ENCODE measurements around the gene LHFPL6.

LHFPL6 gene

DNA sequence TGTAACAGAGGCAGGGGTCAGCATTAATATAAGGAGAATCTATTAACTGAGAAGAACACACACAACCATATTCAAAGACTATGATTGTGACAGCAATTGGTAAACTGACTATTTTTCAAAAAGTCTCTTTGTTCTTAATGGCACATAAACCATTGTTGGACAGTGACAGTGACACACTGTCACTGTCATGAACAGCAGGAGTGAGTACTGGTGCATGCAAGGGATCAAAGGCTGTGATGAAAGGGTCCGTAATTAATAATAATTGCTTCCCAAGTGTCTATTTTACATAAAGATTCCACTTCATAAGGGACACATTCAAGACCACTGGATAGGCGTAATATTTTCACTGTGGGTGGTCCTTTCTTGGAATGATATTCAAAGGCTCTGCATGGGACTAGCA lies 50.7 kb downstream of the LHFPL6 start:
- no peak for DNase-seq

GRCh38 chr13:39550931-39551330 lies 52.1 kb downstream of the LHFPL6 start:
- DNase-seq, result no peak

DNA sequence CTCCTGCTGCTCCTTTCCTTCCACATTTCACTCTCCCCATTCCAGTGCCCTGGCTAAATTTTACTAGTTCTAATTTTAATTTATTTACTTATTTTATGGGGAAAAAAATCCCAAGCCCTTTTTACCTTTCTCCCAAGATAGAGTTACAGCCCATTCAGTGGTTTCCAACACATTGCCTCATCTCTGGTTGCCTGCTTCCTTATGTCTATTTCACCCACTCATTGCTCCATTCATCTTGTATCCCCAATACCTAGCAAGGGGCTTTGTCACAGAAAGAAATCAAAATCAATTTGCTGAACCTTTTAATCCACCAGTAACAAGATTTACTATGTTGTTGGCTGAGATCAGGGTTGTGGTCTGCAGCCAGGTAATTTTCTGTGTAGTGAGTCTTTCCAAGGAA lies 55.9 kb downstream of the LHFPL6 start:
- DNase-seq, result no peak

GRCh38 chr13:39542361-39542760 lies 60.6 kb downstream of the LHFPL6 start:
- no peak for DNase-seq

DNA sequence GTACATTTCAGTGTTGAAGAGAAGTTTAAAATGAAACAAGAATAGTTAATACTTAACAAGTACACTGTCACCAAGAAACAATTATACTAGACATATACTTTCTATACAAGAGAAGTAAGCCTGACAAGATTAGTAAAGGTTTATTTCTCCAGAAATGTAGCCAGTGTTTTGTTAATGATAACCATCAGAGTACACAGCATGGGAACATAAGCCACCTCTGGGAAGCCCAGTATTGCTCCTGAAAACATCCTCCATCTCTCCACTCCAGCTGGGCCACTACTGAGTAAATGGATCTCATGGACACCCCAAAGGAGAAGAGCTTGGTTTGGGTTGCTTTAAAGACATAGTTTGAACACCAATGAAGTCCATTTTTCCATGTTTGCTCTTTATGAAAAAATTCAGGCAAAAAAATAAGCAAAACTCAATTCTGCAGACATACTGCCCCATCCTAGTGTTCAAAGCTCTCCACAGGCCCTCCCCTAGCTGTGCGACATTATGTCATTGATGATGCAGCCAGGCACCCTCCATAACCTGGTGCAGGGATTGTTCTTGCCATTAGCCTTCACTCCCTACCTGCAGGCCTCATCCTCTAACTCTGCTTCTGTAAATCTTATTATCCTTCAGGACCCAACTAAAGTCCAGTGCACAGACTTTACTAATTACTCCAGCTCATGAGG lies 61.9 kb downstream of the LHFPL6 start:
- no peak for DNase-seq

GRCh38 chr13:39538816-39539790 lies 63.9 kb downstream of the LHFPL6 start:
- DNase-seq, result no peak

- no peak for DNase-seq
These were observed 66.1 kb downstream of the LHFPL6 start for GRCh38 chr13:39536906-39537305.

DNA sequence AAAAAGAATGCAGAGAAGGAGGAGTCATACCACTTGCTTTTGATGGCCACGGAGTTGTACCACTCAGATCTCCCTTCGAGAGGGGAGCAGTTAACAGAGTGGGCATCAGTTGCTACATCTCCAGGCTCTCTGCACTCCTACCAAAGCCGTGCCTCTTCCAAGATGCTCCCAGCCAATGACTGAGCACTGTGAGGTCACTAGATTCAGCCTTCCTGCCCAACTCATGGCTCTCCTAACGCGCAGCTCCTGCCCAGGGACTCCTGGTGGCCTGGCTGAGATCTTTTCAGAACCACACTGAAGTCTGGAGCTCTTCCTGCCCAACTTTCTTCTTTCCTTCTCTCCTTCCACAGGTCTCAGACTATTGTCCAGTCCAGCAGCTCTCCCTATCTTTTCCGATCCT lies 66.7 kb downstream of the LHFPL6 start:
- no peak for DNase-seq

GRCh38 chr13:39533651-39534150 lies 69.3 kb downstream of the LHFPL6 start:
- DNase-seq, result no peak

- no peak for DNase-seq
These were observed 71.3 kb downstream of the LHFPL6 start for GRCh38 chr13:39531646-39532045.

GRCh38 chr13:39530916-39531315 lies 72.1 kb downstream of the LHFPL6 start:
- no peak for DNase-seq

- DNase-seq, result no peak
These were observed 74.4 kb downstream of the LHFPL6 start for GRCh38 chr13:39528661-39528980.

GRCh38 chr13:39527961-39528660 lies 74.9 kb downstream of the LHFPL6 start:
- no peak for DNase-seq

DNA sequence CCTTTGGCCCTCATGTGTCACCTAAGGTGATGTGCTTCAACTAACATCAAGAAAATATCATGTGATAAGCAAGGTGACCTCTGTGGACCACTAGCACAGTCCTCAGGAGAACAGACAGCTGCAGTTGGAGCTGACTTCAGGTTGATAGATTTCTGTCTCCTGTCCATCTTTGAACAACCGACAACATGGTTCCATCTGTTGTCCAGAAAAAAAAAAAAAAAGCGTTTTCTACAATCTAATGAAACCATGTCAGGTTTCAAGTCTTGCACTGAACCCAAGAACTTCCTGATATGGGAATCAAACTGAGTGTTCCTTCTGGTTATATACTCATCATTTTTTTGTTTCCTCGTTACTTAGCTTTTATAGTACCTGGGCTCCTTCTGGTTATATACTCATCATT lies 75.7 kb downstream of the LHFPL6 start:
- DNase-seq, result no peak

- no peak for DNase-seq
These were observed 76.5 kb downstream of the LHFPL6 start for GRCh38 chr13:39526499-39526898.

- DNase-seq, result no peak
These were observed 77.5 kb downstream of the LHFPL6 start for GRCh38 chr13:39525506-39525905.

- DNase-seq, result no peak
These were observed 78.2 kb downstream of the LHFPL6 start for GRCh38 chr13:39524795-39525194.

GRCh38 chr13:39522329-39522728 lies 80.7 kb downstream of the LHFPL6 start:
- no peak for DNase-seq

DNA sequence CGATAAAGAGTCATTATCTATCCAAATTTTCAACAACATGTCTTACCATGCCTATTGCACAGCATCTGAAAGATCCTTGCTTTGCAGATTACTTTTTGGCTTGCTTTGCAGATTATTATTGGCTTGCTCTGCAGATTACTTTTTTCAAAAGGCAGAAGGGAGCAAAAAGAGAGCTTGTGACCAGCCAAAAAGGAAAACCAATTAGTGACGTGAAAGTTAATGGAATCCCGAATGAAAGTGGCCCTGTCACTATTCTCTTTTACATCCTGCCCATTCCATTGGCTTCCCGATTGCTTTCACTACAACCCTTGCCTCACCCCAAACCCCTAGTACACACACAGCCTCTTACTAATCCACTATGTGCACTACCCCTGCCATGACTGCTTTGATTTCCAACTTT lies 81.3 kb downstream of the LHFPL6 start:
- DNase-seq, result no peak

DNA sequence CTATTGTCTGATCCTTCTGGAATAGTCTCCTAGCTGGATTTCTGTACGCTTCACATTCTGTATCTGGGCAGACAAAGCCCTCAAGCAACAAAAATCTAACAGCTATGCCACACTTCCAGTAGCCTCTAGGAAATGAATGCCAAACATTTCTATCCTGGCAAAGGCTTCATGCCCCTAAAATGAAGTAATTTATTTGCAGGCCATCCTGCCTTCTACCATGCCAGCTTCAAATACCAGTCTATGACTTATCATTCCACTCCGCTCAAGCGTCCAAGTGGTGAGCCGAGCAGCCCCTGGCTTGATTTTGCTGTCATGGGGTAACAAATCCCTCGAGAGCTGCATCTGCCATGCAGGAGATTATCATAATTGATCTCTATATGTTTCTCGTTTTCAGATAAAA lies 86.9 kb downstream of the LHFPL6 start:
- DNase-seq, result no peak

GRCh38 chr13:39515224-39515714 lies 87.7 kb downstream of the LHFPL6 start:
- no peak for DNase-seq

- no peak for DNase-seq
These were observed 90.3 kb downstream of the LHFPL6 start for GRCh38 chr13:39512687-39513086.

DNA sequence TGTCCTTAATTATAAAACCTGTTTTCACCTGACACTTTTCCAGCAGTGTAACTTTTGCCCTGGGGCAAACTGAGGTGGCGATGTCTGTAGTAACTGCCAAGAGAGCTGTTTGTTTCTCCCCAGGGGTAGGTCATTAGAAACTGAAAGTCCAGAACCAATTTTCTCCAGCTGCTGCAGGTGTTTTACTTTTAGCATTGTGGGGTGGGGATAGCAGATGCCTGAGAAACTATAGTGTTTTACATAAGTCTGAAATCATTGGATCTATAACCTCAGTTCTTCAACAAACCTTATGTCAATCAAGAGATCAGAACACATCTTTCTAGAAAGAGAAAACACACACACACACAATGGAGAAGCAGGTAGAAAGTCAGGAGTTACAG lies 92.7 kb downstream of the LHFPL6 start:
- DNase-seq, result no peak
